Small intestine (tissue), 7 donors: ENCODE results near the gene COL26A1. TPM values are rescaled to one million over a fixed set of nuclear protein-coding genes. Genes with fewer than 3 reads are reported as not detected.
"Not testable (repeated sequence)": the region's sequence is repeated elsewhere in the genome, so short reads cannot be mapped to it uniquely, and the experiment has no call there.

Experiments
- DNase-seq, 2 donors: peaks; one replicate each; pipeline versions ENCODE4 v3.0.0 to v3.0.0-alpha.2; 2013
- FAIRE-seq: peaks from 2 replicates; lab custom pipeline; 2012; peaks lifted over from hg19 to GRCh38; lab: Jason Lieb, UNC
- H3K27ac ChIP-seq, 3 donors: one replicate each; pipeline ENCODE4 v1.5.1; 2013; ENCODE audit warnings: low read length in 2 of 3, mild to moderate bottlenecking in 2 of 3, control low read depth in 1 of 3, inconsistent platforms in 1 of 3, low read depth in 1 of 3, moderate library complexity in 1 of 3
- H3K27me3 ChIP-seq, 3 donors: one replicate each; pipeline ENCODE4 v1.6.1; 2013; ENCODE audit warnings: low read length in 3 of 3, inconsistent platforms in 1 of 3; ENCODE audit not compliant: control insufficient read depth in 3 of 3, insufficient read depth in 3 of 3
- H3K36me3 ChIP-seq, 3 donors: one replicate each; pipeline ENCODE4 v1.6.1; 2013; ENCODE audit warnings: low read length in 3 of 3, inconsistent platforms in 1 of 3, low read depth in 1 of 3, mild to moderate bottlenecking in 1 of 3, moderate library complexity in 1 of 3; ENCODE audit not compliant: control insufficient read depth in 3 of 3, insufficient read depth in 2 of 3
- H3K4me1 ChIP-seq, 3 donors: one replicate each; pipeline ENCODE4 v1.6.1; 2013; ENCODE audit warnings: low read length in 2 of 3, inconsistent platforms in 1 of 3, low read depth in 1 of 3, mild to moderate bottlenecking in 1 of 3, moderate library complexity in 1 of 3; ENCODE audit not compliant: control insufficient read depth in 3 of 3, insufficient read depth in 2 of 3
- H3K4me3 ChIP-seq, 3 donors: one replicate each; pipeline ENCODE4 v1.5.1; 2013; ENCODE audit warnings: low read length in 3 of 3, control low read depth in 1 of 3, inconsistent platforms in 1 of 3, low read depth in 1 of 3, mild to moderate bottlenecking in 1 of 3, moderate library complexity in 1 of 3
- H3K9me3 ChIP-seq, 2 donors: one replicate each; pipeline ENCODE4 v1.6.1; 2013; ENCODE audit warnings: low read depth in 1 of 2, low read length in 1 of 2; ENCODE audit not compliant: control insufficient read depth in 2 of 2, insufficient read depth in 1 of 2
- WGBS, 3 donors: extraction: QIAGEN DNeasy Blood & Tissue Kit; methylation state at CpG; one replicate each; pipeline ENCODE4 v1.1.7; 2013; 5-methylcytosine and 5-hydroxymethylcytosine counted together
- polyA plus RNA-seq, 4 donors: library from polyadenylated mRNA; stranded (reverse) in 3 of 4; unstranded in 1 of 4; fragments of 200-250 nt in 3 of 4; fragments of 120-200 nt in 1 of 4; gene quantifications; one replicate each; pipeline versions ENCODE4 v1.2.1 to v1.2.3, GENCODE V29; 2013
- donor health status: healthy with polysubstance abuse.
- donor health status: control.
- donor health status: control.
- donor health status: Bipolar disorder and iron deficiency.
- donor health status: healthy.

Gene COL26A1
- polyA plus RNA-seq, 4 donors, result 0.10 to 0.12 TPM; not detected in 2

DNA sequence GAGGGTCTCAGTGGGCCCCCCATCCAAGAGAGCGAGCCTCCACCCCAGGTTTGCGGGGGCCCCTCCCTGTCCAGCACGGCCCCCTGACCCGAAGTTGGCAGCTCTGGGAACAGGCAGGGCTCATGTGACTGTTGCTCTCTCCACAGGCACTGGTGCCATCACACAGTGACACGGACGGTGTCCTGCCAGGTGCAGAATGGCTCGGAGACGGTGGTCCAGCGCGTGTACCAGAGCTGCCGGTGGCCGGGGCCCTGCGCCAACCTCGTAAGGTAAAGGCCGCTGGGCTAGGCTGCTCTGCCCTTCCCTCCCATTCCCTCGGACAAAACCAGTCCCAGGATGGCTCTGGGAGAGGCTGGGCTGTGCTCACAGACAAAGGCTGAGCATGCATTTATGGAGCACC is 57.2 kb downstream of the COL26A1 start:
- WGBS, 3 donors, result 86 to 92% (median 88%) methylated on average over 16 of the region's 16 CpGs
- H3K9me3 ChIP-seq, result no peaks in the 10 kb centered on the region
- DNase-seq, result no peak
- H3K4me1 ChIP-seq, result no peaks in the 10 kb centered on the region
- no peak overlapping the region for H3K4me3 ChIP-seq
- no peaks in the 10 kb centered on the region for H3K36me3 ChIP-seq
- FAIRE-seq, result no peak
- no peak overlapping the region for H3K27ac ChIP-seq
- peaks cover 0 to 1% (median 0%) of the 10 kb centered on the region in 3 donors for H3K27me3 ChIP-seq

DNA sequence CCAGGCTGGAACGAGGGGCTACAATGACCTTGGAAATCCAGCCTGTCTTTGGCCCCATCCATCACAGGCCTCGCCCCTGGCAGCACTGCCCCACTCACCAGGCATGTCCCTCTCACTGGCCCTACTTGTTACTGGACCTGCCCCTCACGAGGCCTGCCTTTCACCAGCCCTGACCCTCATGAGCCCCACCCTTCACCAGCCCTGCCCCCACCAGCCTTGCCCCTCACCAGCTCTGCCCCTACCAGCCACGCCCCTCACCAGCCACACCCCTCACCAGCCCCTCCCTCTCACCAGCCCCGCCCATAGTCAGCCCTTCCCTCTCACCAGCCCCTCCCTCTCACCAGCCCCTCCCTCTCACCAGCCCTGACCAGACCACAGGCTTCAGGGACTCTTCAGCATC is 57.8 kb downstream of the COL26A1 start:
- Histone ChIP-seq H3K4me1 (no peaks in the 10 kb centered on the region), H3K27me3 (peaks cover 0 to 4% (median 0%) of the 10 kb centered on the region in 3 donors), H3K9me3 (no peaks in the 10 kb centered on the region), H3K27ac (no peak overlapping the region), H3K4me3 (no peak overlapping the region), H3K36me3 (no peaks in the 10 kb centered on the region)
- WGBS, 3 donors, result 49 to 60% (median 51%) methylated on average over 3 to 5 of the region's 5 CpGs
- no peak for FAIRE-seq
- no peak for DNase-seq

DNA sequence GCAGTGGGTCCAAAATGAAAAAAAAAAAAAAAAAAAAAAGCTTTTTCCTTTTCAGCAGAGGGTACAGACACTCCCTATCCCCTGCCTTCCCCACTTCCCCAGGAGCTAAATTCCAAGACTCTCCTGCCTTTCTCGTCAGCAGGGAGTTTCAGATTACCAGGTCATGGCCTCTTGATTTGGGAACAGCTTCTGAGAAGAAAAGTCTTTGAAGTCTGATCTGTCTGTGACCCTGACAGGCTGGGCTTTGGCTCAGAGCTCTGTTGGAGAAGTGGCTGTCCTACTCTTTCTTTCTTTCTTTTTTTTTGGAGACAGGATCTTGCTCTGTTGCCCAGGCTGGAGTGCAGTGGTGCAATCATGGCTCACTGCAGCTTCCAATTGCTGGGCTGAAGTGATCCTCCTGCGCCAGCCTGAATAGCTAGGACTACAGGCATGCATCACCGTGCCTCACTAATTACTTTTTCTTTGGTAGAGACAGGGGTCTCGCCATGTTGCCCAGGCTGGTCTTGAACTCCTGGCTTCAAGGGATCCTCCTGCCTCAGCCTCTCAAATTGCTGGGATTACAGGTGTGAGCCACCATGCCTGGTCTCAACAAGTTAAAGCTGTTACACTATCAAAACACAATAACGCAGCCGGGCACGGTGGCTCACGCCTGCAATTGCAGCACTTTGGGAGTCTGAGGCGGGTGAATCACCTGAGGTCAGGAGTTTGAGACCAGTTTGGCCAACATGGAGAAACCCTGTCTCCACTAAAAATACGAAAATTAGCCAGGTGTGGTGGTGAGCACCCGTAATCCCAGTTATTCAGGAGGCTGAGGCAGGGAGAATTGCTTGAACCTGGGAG is 59.9 kb downstream of the COL26A1 start:
- Histone ChIP-seq H3K9me3 (peaks cover 0 to 6% of the 10 kb centered on the region in 2 donors), H3K4me3 (no peak overlapping the region), H3K27me3 (peaks cover 0 to 4% (median 0%) of the 10 kb centered on the region in 3 donors), H3K27ac (no peak overlapping the region), H3K4me1 (no peaks in the 10 kb centered on the region), H3K36me3 (no peaks in the 10 kb centered on the region)
- DNase-seq, result no peak
- no peak for FAIRE-seq
- WGBS, 3 donors, result 64 to 81% (median 69%) methylated on average over 11 of the region's 11 CpGs

DNA sequence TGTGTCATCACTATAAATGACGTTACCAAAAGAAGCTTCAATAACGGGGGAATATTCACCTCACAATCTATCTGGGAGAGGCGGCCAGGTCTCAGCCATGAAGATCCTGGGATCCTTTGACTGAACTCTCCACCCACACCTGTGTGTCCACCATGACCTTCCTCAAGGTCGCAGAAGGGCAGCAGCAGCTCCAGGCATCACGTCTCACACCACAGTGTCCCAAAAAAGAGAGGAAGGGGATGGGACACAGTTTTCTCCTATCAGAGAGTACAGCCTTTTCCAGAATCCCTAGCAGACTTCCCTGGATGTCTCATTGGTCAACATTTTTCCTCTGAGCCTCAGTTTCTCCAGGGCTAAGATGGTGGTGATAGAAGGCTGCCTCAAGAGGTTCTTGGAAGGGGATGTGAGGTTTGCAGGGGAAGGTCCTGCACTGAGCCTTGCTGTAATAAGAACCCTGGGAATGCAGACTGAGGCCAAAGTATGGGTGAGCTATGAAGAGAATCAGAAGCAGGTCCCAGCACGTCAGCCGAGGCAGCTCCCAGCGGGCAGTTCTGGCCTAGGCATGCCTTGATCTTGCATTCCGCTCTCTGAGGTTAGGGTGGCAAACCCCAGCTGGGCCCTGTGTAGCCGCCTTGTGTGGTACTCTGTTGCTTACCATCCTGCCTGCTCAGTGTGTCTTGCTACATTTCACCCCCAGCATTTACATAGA is 63.8 kb downstream of the COL26A1 start:
- Histone ChIP-seq H3K27me3 (peaks cover 0 to 2% (median 2%) of the 10 kb centered on the region in 3 donors), H3K27ac (no peak overlapping the region), H3K4me1 (no peaks in the 10 kb centered on the region), H3K9me3 (peaks cover 0 to 6% of the 10 kb centered on the region in 2 donors), H3K36me3 (no peaks in the 10 kb centered on the region), H3K4me3 (no peak overlapping the region)
- WGBS, 3 donors, result 74 to 86% (median 83%) methylated on average over 10 of the region's 10 CpGs
- FAIRE-seq (no peak), DNase-seq (no peak)

DNA sequence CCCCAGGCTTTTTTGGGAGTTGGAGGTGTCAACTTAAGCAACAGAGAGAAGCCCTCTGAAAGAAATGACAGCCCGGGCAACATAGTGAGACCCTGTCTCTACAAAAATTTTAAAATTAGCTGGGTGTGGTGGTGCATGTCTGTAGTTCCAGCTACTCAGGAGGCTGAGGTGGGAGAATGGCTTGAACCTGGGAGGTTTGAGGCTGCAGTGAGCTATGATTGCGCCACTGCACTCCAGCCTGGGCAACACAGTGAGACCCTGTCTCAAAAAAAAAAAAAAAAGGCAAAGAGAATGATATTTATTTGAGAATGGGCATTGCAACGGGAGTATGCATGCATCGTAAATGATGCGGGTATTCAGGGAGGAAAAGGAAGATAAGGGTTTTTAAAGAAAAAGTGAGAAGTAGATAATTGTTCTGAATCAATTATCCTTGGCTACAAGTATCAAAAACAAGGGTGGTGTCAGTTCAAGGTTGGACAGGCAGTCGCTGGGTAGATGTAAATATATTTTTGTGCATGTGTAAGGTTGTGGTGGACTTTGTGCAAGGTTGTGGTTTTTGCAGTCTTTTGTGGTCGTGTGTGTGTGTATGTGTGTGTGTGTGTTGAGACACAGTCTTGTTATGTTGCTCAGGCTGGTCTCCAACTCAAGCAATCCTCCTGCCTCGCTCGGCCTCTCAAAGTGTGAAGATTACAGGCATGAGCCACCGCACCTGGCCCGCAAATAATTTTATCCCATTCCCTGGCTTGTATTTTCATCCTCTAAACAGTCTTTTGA is 65.6 kb downstream of the COL26A1 start:
- 66 to 77% (median 68%) methylated on average over 11 of the region's 11 CpGs for WGBS, 3 donors
- H3K27me3 ChIP-seq, result peaks cover 0 to 2% (median 2%) of the 10 kb centered on the region in 3 donors
- FAIRE-seq, result no peak

DNA sequence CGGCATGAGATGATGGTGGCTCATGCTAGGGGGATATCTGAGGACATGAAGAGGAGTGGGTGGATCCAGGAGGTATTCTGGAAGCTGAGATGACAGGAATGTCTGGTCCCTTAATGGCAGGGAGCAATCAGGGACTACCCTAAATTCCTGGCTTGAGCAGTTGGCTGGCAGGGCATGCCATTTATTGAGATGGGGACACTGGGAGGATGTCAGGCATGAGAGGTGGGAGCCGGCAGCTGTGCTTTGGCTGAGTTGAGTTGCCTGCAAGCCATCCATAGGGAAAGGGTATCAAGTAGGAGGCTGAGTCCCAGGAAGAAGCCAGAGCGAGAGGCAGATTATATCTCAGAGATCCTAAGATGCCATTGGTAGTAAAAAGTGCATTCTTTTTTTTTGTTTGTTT is 69.6 kb downstream of the COL26A1 start:
- Histone ChIP-seq H3K9me3 (no peaks in the 10 kb centered on the region), H3K4me1 (no peaks in the 10 kb centered on the region), H3K27me3 (peaks cover 0 to 4% (median 3%) of the 10 kb centered on the region in 3 donors), H3K27ac (no peak overlapping the region), H3K4me3 (no peak overlapping the region), H3K36me3 (no peaks in the 10 kb centered on the region)
- 83 to 93% (median 90%) methylated on average over 3 of the region's 3 CpGs for WGBS, 3 donors
- no peak for FAIRE-seq
- DNase-seq, result no peak

More for the DNA sequence above, 65.6 kb downstream of the COL26A1 start:
- H3K9me3 ChIP-seq, result peaks cover 0 to 6% of the 10 kb centered on the region in 2 donors
- H3K4me1 ChIP-seq, result no peaks in the 10 kb centered on the region
- no peak for DNase-seq
- no peak overlapping the region for H3K4me3 ChIP-seq
- no peaks in the 10 kb centered on the region for H3K36me3 ChIP-seq
- no peak overlapping the region for H3K27ac ChIP-seq

DNA sequence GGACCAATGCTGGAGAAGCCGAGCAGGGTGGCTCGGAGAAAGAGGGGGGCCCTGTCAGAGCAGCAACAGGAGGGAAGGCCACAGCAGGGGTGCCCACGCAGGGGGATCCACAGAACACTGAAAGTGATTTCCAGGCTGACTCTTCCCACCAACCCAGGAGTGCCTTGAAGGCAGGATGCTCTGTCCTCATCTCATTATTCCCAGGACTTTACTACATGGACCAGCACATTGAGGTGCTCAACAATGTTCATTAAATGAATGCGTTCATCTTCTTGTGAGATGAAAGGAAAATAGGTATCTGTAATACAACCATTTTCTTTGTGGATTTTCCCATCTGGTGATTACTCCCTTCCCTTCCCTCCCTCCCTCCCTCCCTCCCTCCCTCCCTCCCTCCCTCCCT is 71.0 kb downstream of the COL26A1 start:
- H3K4me3 ChIP-seq, result no peak overlapping the region
- H3K36me3 ChIP-seq, result no peaks in the 10 kb centered on the region
- FAIRE-seq (no peak), DNase-seq (no peak)
- no peak overlapping the region for H3K27ac ChIP-seq
- WGBS, 3 donors, result 60 to 92% (median 81%) methylated on average over 4 of the region's 4 CpGs
- H3K9me3 ChIP-seq, result no peaks in the 10 kb centered on the region
- H3K4me1 ChIP-seq, result no peaks in the 10 kb centered on the region
- H3K27me3 ChIP-seq, result peaks cover 0 to 4% (median 3%) of the 10 kb centered on the region in 3 donors

DNA sequence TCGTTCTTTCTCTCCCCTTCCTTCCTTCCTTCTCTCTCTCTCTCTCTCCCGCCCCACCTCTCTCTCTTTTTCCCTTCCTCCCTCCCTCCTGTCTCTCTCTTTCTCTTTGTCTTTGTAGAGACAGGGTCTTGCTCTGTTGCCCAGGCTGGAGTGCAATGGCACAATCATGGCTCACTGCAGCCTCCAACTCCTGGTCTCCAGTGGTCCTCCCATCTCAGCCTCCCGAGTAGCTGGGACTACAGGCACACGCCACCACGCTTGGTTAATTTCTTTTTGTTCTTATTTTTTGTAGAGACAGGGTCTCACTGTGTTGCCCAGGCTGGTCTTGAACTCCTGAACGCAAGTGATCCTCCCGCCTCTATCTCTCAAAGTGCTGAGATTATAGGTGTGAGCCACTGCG is 71.5 kb downstream of the COL26A1 start:
- not testable (repeated sequence) for H3K36me3 ChIP-seq, H3K4me1 ChIP-seq, H3K4me3 ChIP-seq, H3K9me3 ChIP-seq, FAIRE-seq, DNase-seq, H3K27ac ChIP-seq, H3K27me3 ChIP-seq
- WGBS, 3 donors, result 85 to 89% (median 87%) methylated on average over 7 to 8 of the region's 8 CpGs
